Cardiac muscle cell (in vitro differentiated cells and primary cell): Measurements from ENCODE around the gene MTNR1B. TPM values are rescaled to one million over a fixed set of nuclear protein-coding genes. Genes with fewer than 3 reads are reported as not detected.

Source experiments
- DNase-seq, 2 donors: peaks; one replicate each; pipeline versions ENCODE4 v3.0.0 to v3.0.0-alpha.2; 2010 to 2017; ENCODE audit warnings: low read depth in 1 of 2, low spot score in 1 of 2
- H3K27ac ChIP-seq: fragments of 200-600 bp; sonication (generic); 2 replicates; pipeline ENCODE4 v1.5.1; 2016
- H3K27me3 ChIP-seq: fragments of 200-600 bp; sonication (generic); 2 replicates; pipeline ENCODE4 v1.6.0; 2016; ENCODE audit warnings: control low read depth
- H3K36me3 ChIP-seq: fragments of 200-600 bp; sonication (generic); 2 replicates; pipeline ENCODE4 v1.5.1; 2016; ENCODE audit warnings: control low read depth
- H3K4me1 ChIP-seq: fragments of 200-600 bp; sonication (generic); 2 replicates; pipeline ENCODE4 v1.8.1; 2017; ENCODE audit warnings: low read depth, mild to moderate bottlenecking, mixed run types
- H3K4me3 ChIP-seq: fragments of 200-600 bp; sonication (generic); 2 replicates; pipeline ENCODE4 v1.5.1; 2016; ENCODE audit warnings: mild to moderate bottlenecking
- H3K9me3 ChIP-seq: fragments of 200-600 bp; sonication (generic); 2 replicates; pipeline ENCODE4 v1.5.1; 2017; ENCODE audit warnings: low read depth, mild to moderate bottlenecking, control low read depth
- polyA plus RNA-seq: library from polyadenylated mRNA; unstranded; fragments of >200 nt; fragmentation: Nextera tagmentation; extraction: Ambion mirVana; gene quantifications from 2 replicates; pipeline ENCODE4 v1.2.1, GENCODE V29; 2016
- total RNA-seq: library from RNA; depleted of rRNA; stranded (reverse); fragments of >200 nt; gene quantifications from 2 replicates; pipeline ENCODE4 v1.2.3, GENCODE V29; 2016
- TF ChIP-seq, protein P1 (sequence below): IDR thresholded peaks from 2 replicates; pipeline ENCODE4 v1.5.1; 2012; ENCODE audit warnings: low read depth, mild to moderate bottlenecking, low read length

Gene MTNR1B
- total and polyA plus RNA-seq, 2 experiments from 2014 or later: not detected

DNA sequence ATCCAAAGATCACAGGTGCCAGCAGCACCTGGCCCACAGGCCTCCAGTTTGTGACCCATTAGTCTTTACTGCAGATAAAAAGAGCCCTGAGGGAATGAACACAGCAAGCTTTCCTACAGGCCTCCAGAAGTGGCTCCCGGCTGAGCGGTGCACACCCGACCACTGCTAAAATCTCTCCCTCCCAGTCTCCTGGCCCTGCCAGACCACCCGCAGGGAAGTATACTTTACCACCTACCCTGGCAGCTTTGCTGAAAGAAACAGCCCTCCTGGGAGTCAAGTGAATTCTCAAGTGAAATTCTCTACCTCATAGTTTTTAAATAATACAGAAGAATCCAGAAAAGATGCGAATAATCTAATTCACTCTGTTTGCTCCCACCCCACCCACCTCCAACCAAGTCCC is 15.4 kb upstream of the MTNR1B start:
- Histone ChIP-seq H3K36me3 (no peaks in the 10 kb centered on the region), H3K9me3 (no peaks in the 10 kb centered on the region), H3K27ac (no peak overlapping the region), H3K4me1 (no peaks in the 10 kb centered on the region), H3K4me3 (no peak overlapping the region), H3K27me3 (peaks cover 7% of the 10 kb centered on the region)
- DNase-seq: no peak
- TF ChIP-seq, protein P1, sequence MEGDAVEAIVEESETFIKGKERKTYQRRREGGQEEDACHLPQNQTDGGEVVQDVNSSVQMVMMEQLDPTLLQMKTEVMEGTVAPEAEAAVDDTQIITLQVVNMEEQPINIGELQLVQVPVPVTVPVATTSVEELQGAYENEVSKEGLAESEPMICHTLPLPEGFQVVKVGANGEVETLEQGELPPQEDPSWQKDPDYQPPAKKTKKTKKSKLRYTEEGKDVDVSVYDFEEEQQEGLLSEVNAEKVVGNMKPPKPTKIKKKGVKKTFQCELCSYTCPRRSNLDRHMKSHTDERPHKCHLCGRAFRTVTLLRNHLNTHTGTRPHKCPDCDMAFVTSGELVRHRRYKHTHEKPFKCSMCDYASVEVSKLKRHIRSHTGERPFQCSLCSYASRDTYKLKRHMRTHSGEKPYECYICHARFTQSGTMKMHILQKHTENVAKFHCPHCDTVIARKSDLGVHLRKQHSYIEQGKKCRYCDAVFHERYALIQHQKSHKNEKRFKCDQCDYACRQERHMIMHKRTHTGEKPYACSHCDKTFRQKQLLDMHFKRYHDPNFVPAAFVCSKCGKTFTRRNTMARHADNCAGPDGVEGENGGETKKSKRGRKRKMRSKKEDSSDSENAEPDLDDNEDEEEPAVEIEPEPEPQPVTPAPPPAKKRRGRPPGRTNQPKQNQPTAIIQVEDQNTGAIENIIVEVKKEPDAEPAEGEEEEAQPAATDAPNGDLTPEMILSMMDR: no peak

- no peak for DNase-seq
- TF ChIP-seq, protein P1: no peak
- peaks cover 14% of the 10 kb centered on the region for H3K27me3 ChIP-seq
- H3K4me3 ChIP-seq: no peak overlapping the region
- no peaks in the 10 kb centered on the region for H3K9me3 ChIP-seq
- no peaks in the 10 kb centered on the region for H3K36me3 ChIP-seq
- H3K27ac ChIP-seq: no peak overlapping the region
- no peaks in the 10 kb centered on the region for H3K4me1 ChIP-seq
Measured at GRCh38 chr11:92955860-92956259, 13.6 kb upstream of the MTNR1B start.

DNA sequence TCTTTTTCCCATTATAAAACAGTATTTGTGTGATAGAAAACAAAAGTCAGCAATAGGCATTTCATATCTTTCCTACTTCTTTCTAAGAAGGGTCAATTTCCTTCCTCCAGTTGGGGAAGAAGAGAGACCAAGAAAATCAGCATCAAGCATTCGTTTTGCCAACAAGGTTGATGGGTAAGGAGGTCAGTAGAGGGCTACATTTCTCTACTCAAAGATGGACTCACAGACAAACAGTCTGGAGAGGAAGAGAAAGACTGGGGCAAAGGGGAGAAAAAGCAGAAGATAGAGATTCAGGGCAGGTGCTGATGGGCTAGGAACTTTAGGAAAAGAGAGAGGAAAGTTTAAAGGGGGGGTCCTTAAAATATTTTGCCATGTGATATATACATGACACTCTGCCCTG is 8.6 kb upstream of the MTNR1B start:
- TF ChIP-seq, protein P1: no peak
- Histone ChIP-seq H3K36me3 (no peaks in the 10 kb centered on the region), H3K4me3 (no peak overlapping the region), H3K4me1 (no peaks in the 10 kb centered on the region), H3K27ac (no peak overlapping the region), H3K9me3 (no peaks in the 10 kb centered on the region), H3K27me3 (peaks cover 27% of the 10 kb centered on the region)
- DNase-seq: no peak

GRCh38 chr11:92962446-92962845 is 7.0 kb upstream of the MTNR1B start:
- TF ChIP-seq, protein P1: no peak
- no peak overlapping the region for H3K4me3 ChIP-seq

GRCh38 chr11:92964471-92964870 is 5.0 kb upstream of the MTNR1B start:
- Histone ChIP-seq H3K27me3 (peaks cover 56% of the 10 kb centered on the region), H3K36me3 (no peaks in the 10 kb centered on the region), H3K4me3 (no peak overlapping the region), H3K27ac (no peak overlapping the region), H3K9me3 (no peaks in the 10 kb centered on the region), H3K4me1 (no peaks in the 10 kb centered on the region)
- no peak for DNase-seq
- TF ChIP-seq, protein P1: no peak

More at GRCh38 chr11:92962446-92962845, 7.0 kb upstream of the MTNR1B start:
- Histone ChIP-seq H3K4me1 (no peaks in the 10 kb centered on the region), H3K27me3 (peaks cover 43% of the 10 kb centered on the region), H3K27ac (no peak overlapping the region), H3K9me3 (no peaks in the 10 kb centered on the region), H3K36me3 (no peaks in the 10 kb centered on the region)
- no peak for DNase-seq

- no peaks in the 10 kb centered on the region for H3K36me3 ChIP-seq
- no peaks in the 10 kb centered on the region for H3K9me3 ChIP-seq
- TF ChIP-seq, protein P1: no peak
- no peaks in the 10 kb centered on the region for H3K4me1 ChIP-seq
- DNase-seq: no peak
- peaks cover 56% of the 10 kb centered on the region for H3K27me3 ChIP-seq
- H3K4me3 ChIP-seq: no peak overlapping the region
- H3K27ac ChIP-seq: no peak overlapping the region
Measured at GRCh38 chr11:92965196-92965595, 4.3 kb upstream of the MTNR1B start.
